GM19239 (cell line): ENCODE data around the gene SLC30A1.
"Not testable (repeated sequence)": the region's sequence is repeated elsewhere in the genome, so short reads cannot be mapped to it uniquely, and the experiment has no call there.

ENCODE experiments used
- DNase-seq: peaks from one replicate; pipeline ENCODE4 v3.0.0; 2011; ENCODE audit warnings: low spot score; ENCODE audit not compliant: insufficient read length
- FAIRE-seq: peaks from 2 replicates; lab custom pipeline; 2011; peaks lifted over from hg19 to GRCh38; lab: Jason Lieb, UNC

Gene SLC30A1

DNA sequence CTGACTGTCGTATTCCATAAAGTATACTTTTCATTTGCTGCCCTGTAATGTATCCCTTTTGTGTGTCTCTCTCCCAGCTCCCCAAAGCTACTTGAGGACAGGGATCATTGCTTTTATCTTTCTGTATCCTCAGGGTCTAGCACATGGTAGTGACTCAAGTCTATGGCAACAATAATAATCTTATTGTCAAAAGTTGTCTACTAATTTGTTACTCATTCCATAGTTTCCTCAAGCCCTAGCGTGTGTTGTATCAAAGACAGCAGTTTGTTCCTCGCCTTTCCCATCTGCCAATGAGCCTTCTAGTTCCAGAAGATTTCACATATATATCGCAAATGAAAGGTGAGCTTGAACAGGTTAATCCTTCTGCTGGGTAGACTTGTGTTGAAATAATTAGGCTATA lies 9.8 kb upstream of the SLC30A1 start:
- no peak for FAIRE-seq
- no peak for DNase-seq

DNA sequence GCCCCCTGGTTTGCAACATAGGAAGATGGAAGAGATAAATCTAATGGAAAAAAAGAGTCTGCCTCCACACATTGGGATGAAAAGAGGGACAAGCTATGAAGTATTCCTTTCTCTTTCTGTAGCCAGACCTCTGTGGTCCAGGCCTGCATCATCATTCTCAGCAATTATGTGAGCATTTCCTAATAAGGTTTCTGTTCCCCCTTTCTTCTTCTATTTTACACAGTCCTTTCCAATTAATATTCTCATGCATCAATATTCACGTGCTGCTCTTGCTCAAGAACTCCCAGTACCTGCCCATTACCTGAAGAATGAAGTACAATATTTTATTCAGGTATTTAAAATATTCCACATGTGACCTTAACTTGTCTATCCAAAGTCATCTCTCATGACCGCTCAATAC lies 8.2 kb upstream of the SLC30A1 start:
- DNase-seq (no peak), FAIRE-seq (no peak)

DNA sequence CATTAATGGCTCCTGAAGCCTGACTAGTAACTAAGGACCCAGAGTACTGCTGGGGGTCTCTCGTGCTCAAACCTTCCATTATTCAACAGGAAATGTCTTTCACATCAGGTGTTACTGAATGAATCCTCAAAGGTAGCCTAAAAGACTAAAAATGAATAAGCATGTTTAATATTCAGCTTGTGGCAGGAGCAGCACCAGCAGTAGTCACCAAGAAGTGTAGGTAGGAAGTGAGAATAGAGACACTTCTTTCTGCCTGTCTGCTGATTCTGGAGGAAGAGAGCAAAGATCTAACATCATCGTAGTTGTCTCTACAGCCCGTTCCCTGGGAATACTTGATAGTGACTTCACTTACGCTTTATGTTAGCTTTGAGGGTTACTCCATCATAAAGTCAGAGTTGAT lies 7.6 kb upstream of the SLC30A1 start:
- DNase-seq (no peak), FAIRE-seq (no peak)

DNA sequence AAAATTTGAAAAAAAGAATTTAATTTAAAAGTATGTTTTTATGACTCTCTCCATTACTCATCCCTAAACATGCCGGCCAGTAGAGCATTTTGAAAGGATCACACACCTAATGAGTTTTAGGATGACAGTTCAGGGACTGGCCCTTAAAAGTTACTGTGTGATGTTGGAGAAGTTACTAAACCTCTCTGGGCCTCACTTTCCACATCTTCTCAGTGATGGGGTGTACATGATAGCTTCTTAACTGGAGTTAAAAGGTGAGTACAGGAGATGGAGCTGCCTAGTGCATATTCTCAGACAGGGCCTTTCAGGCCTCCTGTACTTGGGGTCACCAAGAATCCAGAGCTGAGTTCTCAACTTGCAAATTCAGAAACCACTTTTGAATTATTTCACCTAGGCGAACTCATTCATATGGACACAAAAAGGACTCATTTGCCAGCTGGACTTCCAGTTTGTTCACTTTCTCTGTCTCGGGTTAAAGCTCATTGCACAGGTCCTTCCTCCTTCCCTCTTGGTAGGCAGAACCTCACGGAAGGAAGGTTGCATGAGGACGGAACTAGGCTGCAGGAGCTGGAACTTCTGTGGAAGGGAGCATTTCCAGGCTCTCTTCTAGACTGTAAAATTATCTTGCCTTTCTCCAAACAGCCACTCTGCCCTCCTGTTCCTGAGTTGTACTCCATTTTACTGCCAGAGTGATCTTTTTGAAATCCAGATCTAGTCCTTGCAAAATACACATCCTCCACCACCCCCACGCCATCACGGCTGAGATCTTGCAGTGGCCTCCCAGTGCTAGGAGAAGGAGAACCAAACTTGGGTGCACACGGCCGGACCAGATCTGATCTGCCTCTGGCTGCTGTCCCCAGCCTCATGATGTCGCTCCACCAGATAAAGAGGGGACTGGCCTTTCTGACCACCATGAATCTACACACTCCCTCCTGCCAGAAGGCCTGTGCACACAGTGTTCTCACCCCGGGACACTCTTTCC lies 4.3 kb upstream of the SLC30A1 start:
- DNase-seq = no peak
- no peak for FAIRE-seq

DNA sequence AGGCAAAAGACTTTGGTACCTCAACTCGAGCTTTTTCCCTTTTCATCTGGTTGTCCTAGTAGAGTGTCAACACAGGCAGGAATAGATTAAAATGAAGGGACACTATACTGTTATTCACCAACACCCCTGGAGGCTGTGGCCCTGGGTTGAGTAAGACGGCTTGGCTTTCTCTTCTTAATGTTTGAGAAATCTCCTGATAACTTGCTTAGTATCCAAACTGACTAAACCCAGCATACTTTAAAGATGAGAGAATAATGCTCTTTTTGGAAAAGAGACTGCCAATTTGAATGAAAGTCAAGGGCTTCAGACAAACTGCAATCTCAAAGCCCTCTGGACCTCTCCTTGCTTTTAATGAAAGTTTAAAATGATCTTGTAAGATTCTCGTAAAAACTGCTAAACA lies 2.6 kb upstream of the SLC30A1 start:
- DNase-seq (no peak), FAIRE-seq (no peak)

DNA sequence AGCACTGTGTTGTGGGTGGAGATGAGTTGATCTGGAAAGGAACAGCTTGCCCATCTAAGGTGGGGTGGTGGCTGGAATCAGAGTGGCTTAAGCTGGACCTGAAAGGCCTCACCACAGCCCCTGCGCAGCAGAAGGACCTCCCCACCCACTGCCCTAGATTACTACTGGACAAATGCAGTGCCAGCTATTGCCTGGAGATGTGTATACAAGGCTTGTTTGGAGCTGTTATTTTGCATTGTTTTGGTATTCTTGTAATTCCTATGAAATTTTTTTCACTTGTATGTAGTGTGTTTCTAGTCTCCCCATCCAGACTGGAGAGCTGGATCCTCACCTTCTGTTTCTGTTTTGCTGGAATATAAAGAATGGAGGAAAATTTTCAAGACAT lies 1.3 kb upstream of the SLC30A1 start:
- FAIRE-seq = no peak
- DNase-seq = no peak

DNA sequence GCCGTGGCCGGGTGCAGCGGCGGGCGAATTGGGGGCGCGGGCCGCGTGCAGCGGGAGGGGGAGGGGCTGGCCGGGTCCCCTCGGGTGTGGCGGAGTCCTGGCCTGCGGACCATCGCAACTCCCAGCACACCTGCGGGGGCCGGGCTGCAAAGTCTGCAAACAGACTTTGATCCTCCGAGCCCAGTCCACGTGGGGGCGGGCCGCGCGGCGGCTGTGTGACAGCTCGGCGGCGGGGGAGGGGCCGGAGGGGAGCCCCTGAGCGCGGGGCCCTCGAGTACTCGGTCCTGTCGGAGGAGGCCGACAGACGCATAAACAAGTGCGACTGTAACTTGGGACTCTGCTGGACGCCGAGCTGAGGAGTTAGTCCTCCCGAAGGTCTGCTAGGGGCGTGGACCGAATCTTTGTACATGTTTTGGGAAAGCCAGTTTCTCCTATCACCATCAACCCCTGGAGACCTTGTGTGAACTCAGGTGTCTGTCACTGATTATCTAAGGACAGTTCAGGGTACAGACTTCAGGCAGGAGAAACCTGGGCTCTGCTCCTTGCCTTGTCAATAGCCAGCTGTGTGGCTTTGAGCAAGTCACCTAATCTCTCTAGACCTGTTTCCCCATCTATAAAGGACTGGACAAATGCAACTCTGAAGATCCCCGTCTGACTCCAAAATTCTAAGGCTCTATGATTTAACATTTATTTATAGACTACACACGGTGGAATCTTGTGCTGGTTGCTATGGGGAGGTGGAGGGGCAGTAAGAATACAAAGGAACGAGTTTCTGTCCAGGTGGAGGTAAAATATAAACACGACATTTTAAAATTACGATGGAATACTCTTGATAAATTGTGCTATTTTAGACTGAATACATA lies 710 bp upstream of the SLC30A1 start:
- peak; percentile 71 for FAIRE-seq

DNA sequence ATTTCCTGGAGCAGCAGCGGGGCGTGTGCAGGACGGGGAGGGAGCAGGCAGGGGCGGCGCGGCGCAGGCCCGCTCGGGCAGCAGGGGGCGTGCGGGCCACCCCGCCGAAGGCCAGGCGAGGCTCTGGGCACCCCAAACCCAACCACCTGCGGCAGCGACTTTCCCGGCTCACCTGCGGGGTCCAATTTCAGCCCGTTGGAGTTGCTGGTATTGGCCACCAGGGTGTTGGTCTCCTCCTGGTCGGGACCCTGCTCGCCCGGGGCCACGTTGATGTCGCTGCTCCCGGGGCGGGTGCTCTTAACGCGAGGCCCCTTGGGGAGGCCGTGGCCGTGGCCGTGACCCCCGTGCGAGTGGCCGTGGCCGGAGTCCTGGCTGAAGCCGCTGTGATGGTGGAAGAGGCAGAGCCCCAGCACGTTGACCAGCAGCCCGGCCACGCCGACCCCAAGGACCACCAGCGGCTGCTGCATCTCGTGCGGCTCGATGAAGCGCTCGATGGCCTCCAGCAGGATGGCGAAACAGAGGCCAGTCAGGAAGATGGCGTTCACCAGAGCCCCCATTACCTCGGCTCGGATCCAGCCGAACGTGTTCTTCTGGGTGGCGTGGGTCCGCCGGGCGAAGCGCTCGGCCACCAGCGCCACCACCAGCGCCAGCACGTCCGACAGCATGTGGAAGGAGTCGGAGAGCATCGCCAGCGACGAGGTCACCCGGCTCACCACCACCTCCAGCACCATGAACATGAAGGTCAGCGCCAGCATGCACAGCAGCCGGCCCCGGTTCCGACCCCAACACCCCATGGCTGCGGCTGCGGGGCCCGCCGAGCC lies 932 bp downstream of the SLC30A1 start:
- FAIRE-seq = peak; percentile 56
- peak; percentile 46 for DNase-seq

More for the DNA sequence above, 710 bp upstream of the SLC30A1 start:
- DNase-seq = no peak

DNA sequence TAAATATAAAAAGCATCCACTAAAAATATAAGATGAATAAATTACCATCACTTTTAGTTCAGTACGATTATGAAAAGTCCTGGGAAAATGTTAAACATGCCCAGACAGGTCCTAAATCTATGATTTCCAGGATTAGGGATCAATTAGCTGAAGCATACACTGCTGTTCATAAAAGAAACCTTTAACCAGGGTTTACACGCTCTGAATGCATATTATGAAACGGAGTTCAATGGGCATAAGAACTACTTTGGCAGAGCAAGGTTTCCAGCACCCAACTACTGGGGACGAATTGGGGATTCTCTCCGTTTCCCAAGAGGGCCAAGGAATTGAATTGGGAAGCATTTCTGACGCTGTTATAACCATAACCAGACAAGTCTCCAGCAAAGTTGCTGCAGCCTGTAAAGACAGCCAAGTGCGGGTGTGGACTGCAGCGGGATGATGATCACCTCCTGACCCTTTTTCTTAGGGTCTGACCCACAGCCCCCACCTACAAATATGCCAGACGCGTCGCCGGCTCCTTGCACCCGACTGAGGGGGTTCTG lies 1.6 kb downstream of the SLC30A1 start:
- peak; percentile 73 for FAIRE-seq
- no peak for DNase-seq

DNA sequence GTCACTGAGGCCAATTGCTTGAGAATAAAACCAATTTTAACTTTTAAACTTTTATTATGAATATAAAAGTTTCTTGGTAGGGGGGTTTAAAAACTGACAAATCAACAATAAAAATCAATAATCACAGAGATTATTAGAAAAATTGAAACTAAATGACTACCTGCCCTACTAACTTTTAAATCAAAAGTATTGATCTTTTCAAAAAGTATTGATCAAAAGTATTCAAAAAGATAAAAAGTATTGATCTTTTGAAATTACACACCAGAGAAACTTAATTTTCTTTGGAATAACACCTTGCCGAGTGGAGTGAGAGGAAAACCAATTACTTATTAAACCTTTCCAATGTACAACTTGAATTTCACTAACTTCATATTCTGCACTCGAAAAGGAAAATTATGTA lies 2.2 kb downstream of the SLC30A1 start:
- DNase-seq (no peak), FAIRE-seq (no peak)

DNA sequence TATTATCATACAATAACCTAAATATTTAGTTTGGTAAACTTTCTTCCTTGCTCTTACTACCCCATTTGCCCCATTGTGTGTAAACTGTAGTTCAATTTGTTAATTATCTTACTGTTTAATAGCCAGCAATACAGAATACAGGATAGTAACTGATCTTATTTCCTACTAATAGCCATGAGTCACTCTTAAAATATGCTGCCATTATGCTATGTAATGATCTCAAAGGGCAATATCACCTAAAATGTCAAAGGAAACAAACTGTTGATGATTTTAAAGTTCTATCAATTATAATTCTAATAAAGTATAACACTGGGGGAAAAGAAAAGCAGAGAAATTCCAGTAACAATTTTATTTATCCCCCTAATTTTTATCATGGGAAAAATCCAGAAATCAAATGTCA lies 4.3 kb downstream of the SLC30A1 start:
- DNase-seq (no peak), FAIRE-seq (no peak)

DNA sequence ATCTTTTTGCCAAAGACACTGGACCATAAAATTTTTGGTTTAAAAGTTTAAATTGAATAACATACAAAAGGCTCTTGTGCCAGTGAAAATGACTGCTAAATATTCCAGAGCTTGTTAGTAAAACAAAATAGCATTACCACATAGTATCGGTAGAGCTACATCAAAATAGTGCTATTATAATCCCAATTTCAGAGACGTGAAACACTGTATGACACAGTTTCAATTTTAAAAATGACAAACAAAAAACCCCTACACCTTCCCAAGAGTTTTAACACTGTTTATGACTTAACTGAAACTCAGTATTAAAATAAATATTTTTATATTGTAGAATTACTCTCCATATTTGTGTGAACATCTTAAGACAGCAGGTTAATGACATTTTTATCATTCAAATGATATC lies 7.0 kb downstream of the SLC30A1 start:
- FAIRE-seq (no peak), DNase-seq (no peak)

DNA sequence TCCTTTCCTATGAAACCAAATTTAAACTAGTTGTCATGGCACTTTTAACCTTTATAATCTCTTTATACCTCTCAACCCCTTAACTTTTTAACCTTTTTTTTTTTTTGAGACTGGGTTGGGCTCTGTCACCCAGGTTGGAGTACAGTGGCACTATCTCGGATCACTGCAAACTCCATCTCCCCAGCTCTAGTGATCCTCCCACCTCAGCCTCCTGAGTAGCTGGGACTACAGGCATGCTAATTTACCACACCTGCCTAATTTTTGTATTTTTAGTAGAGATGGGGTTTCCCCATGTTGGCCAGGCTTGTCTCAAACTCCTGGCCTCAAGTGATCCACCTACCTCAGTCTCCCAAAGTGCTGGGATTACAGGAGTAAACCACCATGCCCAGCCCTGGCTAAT lies 8.6 kb downstream of the SLC30A1 start:
- FAIRE-seq, DNase-seq: not testable (repeated sequence)

DNA sequence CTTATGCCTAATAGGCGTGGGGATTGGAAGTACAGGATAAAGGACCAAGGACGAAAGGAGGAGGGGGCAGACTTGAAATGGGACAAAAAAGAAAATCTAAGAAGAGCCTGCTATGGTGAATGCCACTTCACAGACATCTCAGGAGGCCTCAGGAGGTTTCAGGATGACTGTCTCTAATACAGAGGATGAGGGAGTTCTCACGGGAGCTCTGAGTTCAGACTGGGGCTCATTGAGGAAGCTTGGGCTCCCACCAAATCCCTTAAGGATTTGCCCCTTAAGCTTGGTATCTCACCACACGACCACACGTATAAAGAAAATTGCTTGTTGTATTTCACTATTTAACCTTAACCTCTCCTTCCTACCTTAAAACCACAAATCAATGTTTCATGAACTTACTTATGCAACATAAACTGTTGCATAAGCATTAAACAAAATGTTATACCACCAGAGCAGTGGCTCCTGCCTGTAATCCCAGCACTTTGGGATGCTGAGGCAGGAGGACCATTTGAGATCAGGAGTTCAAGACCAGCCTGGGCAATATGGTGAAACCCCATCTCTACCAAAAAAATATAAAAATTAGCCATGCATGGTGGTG lies 12.4 kb downstream of the SLC30A1 start:
- no peak for DNase-seq
- peak; percentile 91 for FAIRE-seq

DNA sequence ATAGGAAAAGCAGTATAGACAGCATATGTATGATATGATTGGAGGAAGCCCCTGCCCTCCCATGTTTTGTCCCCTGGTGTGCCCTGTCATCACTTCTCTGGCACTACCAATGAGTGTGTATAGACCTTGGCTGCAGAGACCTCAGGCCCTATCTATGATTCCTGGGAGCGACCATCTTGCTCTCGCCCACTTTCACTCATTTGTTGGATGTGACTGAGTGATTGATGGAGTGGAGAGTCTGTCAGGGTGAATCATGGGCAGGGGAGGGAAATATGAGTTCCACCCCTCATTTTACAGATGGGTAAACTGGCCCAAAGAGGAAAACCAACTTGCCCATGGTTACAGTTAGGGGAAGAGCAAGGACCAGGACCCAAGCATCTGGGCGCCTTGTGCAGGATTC lies 14.9 kb downstream of the SLC30A1 start:
- FAIRE-seq = no peak

DNA sequence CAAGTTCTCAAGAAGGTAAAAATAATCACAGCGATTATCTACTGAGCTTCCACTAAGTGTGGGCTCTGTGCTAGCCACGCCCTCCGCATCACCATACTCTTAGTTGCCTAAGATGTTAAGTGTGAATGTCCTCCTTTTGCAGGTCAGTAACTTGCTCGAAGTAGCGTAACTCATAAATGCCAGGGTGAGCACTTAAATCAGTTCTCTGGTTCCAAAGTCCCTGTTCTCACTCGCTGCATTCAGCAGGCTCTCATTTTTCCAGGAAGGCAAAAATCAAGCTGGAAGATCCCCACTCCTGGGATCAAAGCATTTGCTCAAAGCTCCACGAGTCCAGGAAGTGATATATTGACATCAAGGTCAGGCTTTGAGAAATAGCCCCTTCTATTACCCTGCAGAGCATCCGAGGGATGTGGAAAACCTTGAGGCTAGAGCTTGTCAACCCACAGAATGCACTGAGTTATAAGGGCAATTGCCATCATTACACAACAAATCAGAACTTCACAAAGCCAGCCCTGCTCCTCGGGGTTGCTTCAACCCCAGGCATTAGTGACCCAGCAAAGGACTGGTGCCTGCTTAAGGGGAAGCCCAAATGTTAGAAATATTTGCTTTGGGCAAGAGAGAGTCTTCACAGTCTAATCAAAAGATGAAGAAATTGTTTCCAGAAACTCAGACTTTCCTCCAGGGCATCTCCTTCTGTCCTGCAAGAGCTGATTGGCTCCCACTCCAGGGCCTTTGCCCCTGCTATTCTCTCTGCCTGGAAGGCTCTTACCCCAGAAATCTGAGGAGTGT lies 19.5 kb downstream of the SLC30A1 start:
- DNase-seq (no peak), FAIRE-seq (no peak)

More for the DNA sequence above, 14.9 kb downstream of the SLC30A1 start:
- DNase-seq = no peak

DNA sequence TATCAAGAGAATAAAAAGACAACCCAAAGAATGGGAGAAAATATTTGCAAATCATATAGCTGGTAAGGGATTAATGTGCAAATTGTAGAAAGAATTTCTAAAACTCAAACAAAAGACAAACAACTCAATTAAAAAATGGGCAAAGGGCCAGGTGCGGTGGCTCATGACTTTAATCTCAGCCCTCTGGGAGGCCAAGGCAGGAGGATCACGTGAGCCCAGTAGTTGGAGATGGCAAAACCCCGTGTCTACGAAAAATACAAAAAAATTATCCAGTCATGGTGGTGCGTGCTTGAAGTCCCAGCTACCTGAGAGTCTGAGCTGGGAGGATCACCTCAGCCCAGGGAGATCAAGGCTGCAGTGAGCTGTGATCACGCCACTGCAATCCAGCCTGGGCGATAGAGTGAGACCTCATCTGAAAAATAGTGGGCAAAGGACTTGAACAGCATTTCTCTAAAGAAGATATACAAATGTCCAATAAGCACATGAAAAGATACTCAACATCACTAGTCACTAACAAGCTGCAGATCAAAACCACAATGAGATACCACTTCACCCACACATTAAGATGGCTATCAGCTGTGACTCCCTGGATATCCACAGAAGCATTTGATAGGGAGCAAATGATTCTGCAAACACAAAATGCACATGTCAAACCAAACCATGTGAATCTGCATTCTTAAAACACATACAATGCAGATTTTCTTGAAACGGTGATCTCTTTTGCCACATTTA lies 20.9 kb downstream of the SLC30A1 start:
- FAIRE-seq = no peak
- DNase-seq = no peak

DNA sequence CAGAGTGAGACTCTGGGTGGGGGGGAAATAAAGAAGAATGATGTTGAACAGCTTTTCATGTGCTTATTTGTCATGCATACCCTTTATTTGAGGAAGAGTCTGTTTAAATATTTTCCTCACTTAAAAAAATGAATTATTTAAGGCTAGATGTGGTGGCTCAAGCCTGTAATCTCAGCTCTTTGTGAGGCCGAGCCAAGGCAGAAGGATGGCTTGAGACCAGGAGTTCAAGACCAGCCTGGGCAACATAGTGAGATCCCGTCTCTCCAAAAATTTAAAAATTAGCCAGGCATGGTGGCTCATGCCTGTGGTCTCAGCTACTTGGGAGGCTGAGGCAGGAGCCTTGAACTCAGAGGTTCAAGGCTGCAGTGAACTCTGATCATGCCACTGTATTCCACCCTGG lies 25.4 kb downstream of the SLC30A1 start:
- DNase-seq (no peak), FAIRE-seq (no peak)
